Measurements from ENCODE around the gene CPT2. TPM values are rescaled to one million over a fixed set of nuclear protein-coding genes. Genes with fewer than 3 reads are reported as not detected.

Gene CPT2
- 7.5 and 14.4 TPM in 2 replicates for total RNA-seq (2014; rRNA removed; shearing (Covaris generic); ENCODE audit: low replicate concordance)

- no peaks in the 10 kb centered on the region for H3K27me3 ChIP-seq
- no peaks in the 10 kb centered on the region for H3K9me3 ChIP-seq
- peaks cover 2% of the 10 kb centered on the region; the same call in 1 of the 2 replicates for H3K36me3 ChIP-seq
- DNase-seq: peak; percentile 95
- peak within 1 kb of the TSS; percentile 70 for H3K4me3 ChIP-seq
Observed at GRCh38 chr1:53196485-53197290, at the start of gene CPT2. CPT2 (plus strand) TSS chr1:53196824; CDS start chr1:53196944, 120 bp downstream.

GRCh38 chr1:53147174-53147573, 49.5 kb upstream of the CPT2 start:
- Histone ChIP-seq H3K9me3 (no peaks in the 10 kb centered on the region), H3K4me3 (no peak overlapping the region), H3K27me3 (no peaks in the 10 kb centered on the region), H3K36me3 (no peaks in the 10 kb centered on the region)
- no peak for DNase-seq

GRCh38 chr1:53148123-53148522, 48.5 kb upstream of the CPT2 start:
- Histone ChIP-seq H3K9me3 (no peaks in the 10 kb centered on the region), H3K36me3 (no peaks in the 10 kb centered on the region), H3K4me3 (no peak overlapping the region), H3K27me3 (no peaks in the 10 kb centered on the region)
- DNase-seq: no peak

GRCh38 chr1:53153752-53154151, 42.9 kb upstream of the CPT2 start:
- no peaks in the 10 kb centered on the region for H3K36me3 ChIP-seq
- H3K9me3 ChIP-seq: no peaks in the 10 kb centered on the region
- no peaks in the 10 kb centered on the region for H3K27me3 ChIP-seq
- no peak for DNase-seq
- H3K4me3 ChIP-seq: no peak overlapping the region

GRCh38 chr1:53154859-53155438, 41.7 kb upstream of the CPT2 start:
- no peak for DNase-seq
- Histone ChIP-seq H3K9me3 (no peaks in the 10 kb centered on the region), H3K36me3 (no peaks in the 10 kb centered on the region), H3K27me3 (no peaks in the 10 kb centered on the region), H3K4me3 (no peak overlapping the region)

GRCh38 chr1:53155534-53155933, 41.1 kb upstream of the CPT2 start:
- no peak for DNase-seq
- Histone ChIP-seq H3K9me3 (no peaks in the 10 kb centered on the region), H3K36me3 (no peaks in the 10 kb centered on the region), H3K4me3 (no peak overlapping the region), H3K27me3 (no peaks in the 10 kb centered on the region)

GRCh38 chr1:53155945-53156344, 40.7 kb upstream of the CPT2 start:
- no peak for DNase-seq
- Histone ChIP-seq H3K4me3 (no peak overlapping the region), H3K36me3 (no peaks in the 10 kb centered on the region), H3K27me3 (no peaks in the 10 kb centered on the region), H3K9me3 (no peaks in the 10 kb centered on the region)

GRCh38 chr1:53156783-53157182, 39.8 kb upstream of the CPT2 start:
- DNase-seq: no peak
- H3K4me3 ChIP-seq: no peak overlapping the region
- H3K9me3 ChIP-seq: no peaks in the 10 kb centered on the region
- H3K36me3 ChIP-seq: no peaks in the 10 kb centered on the region
- H3K27me3 ChIP-seq: no peaks in the 10 kb centered on the region

GRCh38 chr1:53158900-53159299, 37.7 kb upstream of the CPT2 start:
- Histone ChIP-seq H3K4me3 (no peak overlapping the region), H3K9me3 (no peaks in the 10 kb centered on the region), H3K36me3 (no peaks in the 10 kb centered on the region), H3K27me3 (no peaks in the 10 kb centered on the region)
- no peak for DNase-seq

GRCh38 chr1:53160924-53161378, 35.7 kb upstream of the CPT2 start:
- Histone ChIP-seq H3K27me3 (no peaks in the 10 kb centered on the region), H3K4me3 (no peak overlapping the region), H3K9me3 (no peaks in the 10 kb centered on the region), H3K36me3 (no peaks in the 10 kb centered on the region)
- no peak for DNase-seq

GRCh38 chr1:53162621-53163020, 34.0 kb upstream of the CPT2 start:
- H3K4me3 ChIP-seq: no peak overlapping the region
- H3K9me3 ChIP-seq: no peaks in the 10 kb centered on the region
- DNase-seq: no peak
- no peaks in the 10 kb centered on the region for H3K36me3 ChIP-seq
- H3K27me3 ChIP-seq: no peaks in the 10 kb centered on the region

GRCh38 chr1:53163291-53163768, 33.3 kb upstream of the CPT2 start:
- Histone ChIP-seq H3K36me3 (no peaks in the 10 kb centered on the region), H3K9me3 (no peaks in the 10 kb centered on the region)

GRCh38 chr1:53165408-53165961, 31.1 kb upstream of the CPT2 start:
- Histone ChIP-seq H3K4me3 (no peak overlapping the region), H3K36me3 (no peaks in the 10 kb centered on the region), H3K9me3 (no peaks in the 10 kb centered on the region), H3K27me3 (no peaks in the 10 kb centered on the region)
- no peak for DNase-seq

More at GRCh38 chr1:53163291-53163768, 33.3 kb upstream of the CPT2 start:
- no peaks in the 10 kb centered on the region for H3K27me3 ChIP-seq
- no peak overlapping the region for H3K4me3 ChIP-seq
- no peak for DNase-seq

GRCh38 chr1:53166366-53166765, 30.3 kb upstream of the CPT2 start:
- Histone ChIP-seq H3K36me3 (no peaks in the 10 kb centered on the region), H3K4me3 (no peak overlapping the region), H3K27me3 (no peaks in the 10 kb centered on the region), H3K9me3 (no peaks in the 10 kb centered on the region)
- no peak for DNase-seq

- no peak overlapping the region for H3K4me3 ChIP-seq
- H3K27me3 ChIP-seq: no peaks in the 10 kb centered on the region
- no peaks in the 10 kb centered on the region for H3K36me3 ChIP-seq
- DNase-seq: no peak
- H3K9me3 ChIP-seq: no peaks in the 10 kb centered on the region
Observed at GRCh38 chr1:53166912-53167311, 29.7 kb upstream of the CPT2 start.

GRCh38 chr1:53172426-53173128, 24.0 kb upstream of the CPT2 start:
- Histone ChIP-seq H3K36me3 (no peaks in the 10 kb centered on the region), H3K27me3 (no peaks in the 10 kb centered on the region), H3K9me3 (no peaks in the 10 kb centered on the region), H3K4me3 (no peak overlapping the region)
- no peak for DNase-seq
